NT2/D1 (cell line): Measurements from ENCODE around the gene CCNK.

Source experiments
- SUZ12 ChIP-seq: IDR thresholded peaks from 2 replicates; pipeline ENCODE4 v1.6.1; 2011; ENCODE audit not compliant: insufficient read length, insufficient read depth; ENCODE audit errors: extremely low read depth
- YY1 ChIP-seq: IDR thresholded peaks from 2 replicates; pipeline ENCODE4 v1.6.1; 2011; ENCODE audit not compliant: insufficient read length, insufficient read depth
- ZNF274 ChIP-seq: IDR thresholded peaks from 2 replicates; pipeline ENCODE4 v1.6.1; 2011; ENCODE audit warnings: mild to moderate bottlenecking, low read depth, low read length

DNA sequence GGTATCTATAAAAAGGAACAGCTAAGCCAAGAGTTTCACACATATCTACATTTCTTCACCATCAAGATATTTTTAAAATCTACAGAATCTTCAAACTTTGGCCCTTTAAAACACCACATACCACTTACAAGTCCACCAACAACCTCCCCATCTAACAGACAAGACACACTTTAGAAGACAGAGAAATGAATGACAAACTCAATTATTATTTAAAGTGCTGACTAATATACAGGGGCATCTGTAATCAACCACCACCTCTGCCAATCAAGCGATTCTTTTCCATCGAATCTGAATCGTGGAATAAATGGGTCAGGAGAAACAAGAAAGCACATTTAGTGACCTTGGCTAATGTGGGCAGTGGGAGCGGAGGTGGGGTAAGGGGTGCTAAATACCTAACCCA, 8.3 kb upstream of the CCNK start:
- no peak for TF ChIP-seq ZNF274
- TF ChIP-seq SUZ12: no peak
- TF ChIP-seq YY1: no peak
